ENCODE results near the gene CLIP4. TPM values are rescaled to one million over a fixed set of nuclear protein-coding genes. Genes with fewer than 3 reads are reported as not detected.
"Not testable (repeated sequence)": the region's sequence is repeated elsewhere in the genome, so short reads cannot be mapped to it uniquely, and the experiment has no call there.

Gene CLIP4
- total RNA-seq, 1 experiment from 2014 or later: 1.5 TPM

- no peak for DNase-seq (ENCODE audit: low read depth)
These were observed 14.7 kb upstream of the CLIP4 start for GRCh38 chr2:29100564-29100963.

- DNase-seq (ENCODE audit: low read depth): no peak
These were observed 10.5 kb upstream of the CLIP4 start for GRCh38 chr2:29104688-29105087.

- DNase-seq (ENCODE audit: low read depth): no peak
These were observed 9.8 kb upstream of the CLIP4 start for GRCh38 chr2:29105375-29105774.

- no peak for DNase-seq (ENCODE audit: low read depth)
These were observed 9.0 kb upstream of the CLIP4 start for GRCh38 chr2:29106256-29106655.

GRCh38 chr2:29106980-29107388, 8.2 kb upstream of the CLIP4 start:
- DNase-seq (ENCODE audit: low read depth): peak; percentile 71

- DNase-seq (ENCODE audit: low read depth): not testable (repeated sequence)
These were observed 7.7 kb upstream of the CLIP4 start for GRCh38 chr2:29107547-29107946.

GRCh38 chr2:29108225-29108624, 7.0 kb upstream of the CLIP4 start:
- DNase-seq (ENCODE audit: low read depth): peak; percentile 90

- no peak for DNase-seq (ENCODE audit: low read depth)
These were observed 6.0 kb upstream of the CLIP4 start for GRCh38 chr2:29109246-29109645.

- DNase-seq (ENCODE audit: low read depth): peak; percentile 60
These were observed 4.2 kb upstream of the CLIP4 start for GRCh38 chr2:29110916-29111535.

GRCh38 chr2:29112379-29112778, 2.8 kb upstream of the CLIP4 start:
- no peak for DNase-seq (ENCODE audit: low read depth)

GRCh38 chr2:29113027-29113686, 2.1 kb upstream of the CLIP4 start:
- DNase-seq (ENCODE audit: low read depth): peak; percentile 41

- DNase-seq (ENCODE audit: low read depth): peak; percentile 68
These were observed 1.3 kb upstream of the CLIP4 start for GRCh38 chr2:29113891-29114321.

- no peak for DNase-seq (ENCODE audit: low read depth)
These were observed 649 bp upstream of the CLIP4 start for GRCh38 chr2:29114586-29114945.

- no peak for DNase-seq (ENCODE audit: low read depth)
These were observed 874 bp downstream of the CLIP4 start for GRCh38 chr2:29115797-29116781.

GRCh38 chr2:29117636-29118303, 2.6 kb downstream of the CLIP4 start:
- peak; percentile 87 for DNase-seq (ENCODE audit: low read depth)

GRCh38 chr2:29119211-29119610, 4.0 kb downstream of the CLIP4 start:
- no peak for DNase-seq (ENCODE audit: low read depth)

GRCh38 chr2:29120846-29121245, 5.6 kb downstream of the CLIP4 start:
- no peak for DNase-seq (ENCODE audit: low read depth)

- peak; percentile 89 for DNase-seq (ENCODE audit: low read depth)
These were observed 8.6 kb downstream of the CLIP4 start for GRCh38 chr2:29123617-29124349.

- DNase-seq (ENCODE audit: low read depth): no peak
These were observed 9.3 kb downstream of the CLIP4 start for GRCh38 chr2:29124504-29124903.

GRCh38 chr2:29129586-29130281, 14.5 kb downstream of the CLIP4 start:
- DNase-seq (ENCODE audit: low read depth): peak; percentile 25

All from HT1080 (cell line).